GM10266 (cell line): ENCODE measurements around the gene NLRC3.

ENCODE experiments used
- DNase-seq: peaks from one replicate; pipeline ENCODE4 v3.0.0; 2012; ENCODE audit errors: extremely low spot score
- TF ChIP-seq, protein P1 (sequence below): IDR thresholded peaks from 2 replicates; pipeline ENCODE4 v1.5.1; 2012; ENCODE audit warnings: mild to moderate bottlenecking, low read depth; ENCODE audit not compliant: control insufficient read depth, insufficient read depth; ENCODE audit errors: missing control alignments

NLRC3 gene

DNA sequence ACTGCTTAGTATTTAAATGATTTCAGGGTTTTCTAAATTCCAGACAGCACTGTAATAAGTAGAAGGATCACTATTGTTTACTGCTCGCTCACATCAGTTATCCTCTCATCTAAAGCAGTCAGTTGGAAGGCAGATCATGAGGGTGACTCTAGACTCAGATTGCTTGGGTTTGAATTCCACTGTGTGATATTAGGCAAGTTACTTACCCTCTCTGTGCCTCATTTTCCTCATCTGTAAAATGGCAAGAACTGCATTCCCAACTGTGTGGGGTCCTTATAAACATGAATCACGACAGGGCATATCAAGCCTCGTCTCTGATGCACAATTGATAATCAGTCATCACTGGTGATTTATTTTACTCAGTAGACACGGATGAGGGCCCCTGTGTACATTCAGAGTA, 61.3 kb downstream of the NLRC3 start:
- TF ChIP-seq, protein P1, sequence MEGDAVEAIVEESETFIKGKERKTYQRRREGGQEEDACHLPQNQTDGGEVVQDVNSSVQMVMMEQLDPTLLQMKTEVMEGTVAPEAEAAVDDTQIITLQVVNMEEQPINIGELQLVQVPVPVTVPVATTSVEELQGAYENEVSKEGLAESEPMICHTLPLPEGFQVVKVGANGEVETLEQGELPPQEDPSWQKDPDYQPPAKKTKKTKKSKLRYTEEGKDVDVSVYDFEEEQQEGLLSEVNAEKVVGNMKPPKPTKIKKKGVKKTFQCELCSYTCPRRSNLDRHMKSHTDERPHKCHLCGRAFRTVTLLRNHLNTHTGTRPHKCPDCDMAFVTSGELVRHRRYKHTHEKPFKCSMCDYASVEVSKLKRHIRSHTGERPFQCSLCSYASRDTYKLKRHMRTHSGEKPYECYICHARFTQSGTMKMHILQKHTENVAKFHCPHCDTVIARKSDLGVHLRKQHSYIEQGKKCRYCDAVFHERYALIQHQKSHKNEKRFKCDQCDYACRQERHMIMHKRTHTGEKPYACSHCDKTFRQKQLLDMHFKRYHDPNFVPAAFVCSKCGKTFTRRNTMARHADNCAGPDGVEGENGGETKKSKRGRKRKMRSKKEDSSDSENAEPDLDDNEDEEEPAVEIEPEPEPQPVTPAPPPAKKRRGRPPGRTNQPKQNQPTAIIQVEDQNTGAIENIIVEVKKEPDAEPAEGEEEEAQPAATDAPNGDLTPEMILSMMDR = no peak

DNA sequence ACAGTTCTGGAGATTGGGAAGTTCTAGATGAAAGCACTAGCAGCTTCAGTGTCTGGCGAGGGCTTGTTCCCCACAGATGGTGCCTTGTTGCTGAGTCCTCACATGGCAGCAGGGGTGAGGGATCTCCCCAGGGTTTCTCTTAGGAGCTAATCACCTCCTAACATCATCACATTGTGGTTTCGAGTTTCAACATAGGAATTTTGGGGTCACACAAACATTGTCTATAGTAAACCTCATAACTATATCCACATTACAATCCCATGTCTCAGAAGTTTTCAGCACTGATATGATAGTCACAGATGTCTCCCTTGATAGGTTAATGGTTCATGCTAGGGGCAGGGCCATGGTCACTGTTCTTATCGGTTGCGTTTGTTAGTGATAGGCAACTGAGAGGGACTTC, 62.6 kb downstream of the NLRC3 start:
- DNase-seq = no peak
- TF ChIP-seq, protein P1 = no peak

More for the DNA sequence above, 61.3 kb downstream of the NLRC3 start:
- no peak for DNase-seq

DNA sequence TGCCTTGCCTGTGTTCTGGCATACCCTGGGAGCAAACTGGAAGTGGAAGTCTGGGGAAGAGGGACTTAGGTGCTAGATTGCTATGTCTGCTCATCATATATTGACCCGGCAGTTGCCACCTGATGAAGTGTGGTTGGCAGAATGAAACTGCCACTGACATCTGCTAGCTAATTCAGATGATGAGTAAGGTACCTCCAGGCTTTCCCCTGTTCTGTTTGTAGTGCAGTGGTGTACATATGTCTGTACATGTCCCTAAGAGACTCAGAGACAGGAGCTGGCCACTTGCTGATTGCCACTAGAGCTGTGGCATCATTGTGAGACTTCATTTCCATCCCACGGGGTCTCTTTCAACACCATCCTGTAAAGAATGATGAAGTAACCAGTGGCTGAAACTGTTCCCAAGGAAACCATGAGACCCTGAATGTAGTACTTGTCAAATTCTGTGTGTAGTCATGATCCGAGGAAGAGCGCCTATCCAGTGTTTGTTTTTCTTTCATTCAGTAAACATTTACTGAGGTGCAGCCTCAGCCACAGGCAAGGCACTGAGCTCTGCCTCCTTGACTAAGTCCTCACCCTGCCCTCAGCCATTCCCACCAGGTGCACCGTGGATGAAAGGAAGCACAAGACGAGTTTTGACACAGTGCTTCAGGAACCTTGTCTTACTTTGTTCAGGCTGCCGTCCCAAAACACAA, 63.2 kb downstream of the NLRC3 start:
- TF ChIP-seq, protein P1 = no peak
- DNase-seq = no peak

DNA sequence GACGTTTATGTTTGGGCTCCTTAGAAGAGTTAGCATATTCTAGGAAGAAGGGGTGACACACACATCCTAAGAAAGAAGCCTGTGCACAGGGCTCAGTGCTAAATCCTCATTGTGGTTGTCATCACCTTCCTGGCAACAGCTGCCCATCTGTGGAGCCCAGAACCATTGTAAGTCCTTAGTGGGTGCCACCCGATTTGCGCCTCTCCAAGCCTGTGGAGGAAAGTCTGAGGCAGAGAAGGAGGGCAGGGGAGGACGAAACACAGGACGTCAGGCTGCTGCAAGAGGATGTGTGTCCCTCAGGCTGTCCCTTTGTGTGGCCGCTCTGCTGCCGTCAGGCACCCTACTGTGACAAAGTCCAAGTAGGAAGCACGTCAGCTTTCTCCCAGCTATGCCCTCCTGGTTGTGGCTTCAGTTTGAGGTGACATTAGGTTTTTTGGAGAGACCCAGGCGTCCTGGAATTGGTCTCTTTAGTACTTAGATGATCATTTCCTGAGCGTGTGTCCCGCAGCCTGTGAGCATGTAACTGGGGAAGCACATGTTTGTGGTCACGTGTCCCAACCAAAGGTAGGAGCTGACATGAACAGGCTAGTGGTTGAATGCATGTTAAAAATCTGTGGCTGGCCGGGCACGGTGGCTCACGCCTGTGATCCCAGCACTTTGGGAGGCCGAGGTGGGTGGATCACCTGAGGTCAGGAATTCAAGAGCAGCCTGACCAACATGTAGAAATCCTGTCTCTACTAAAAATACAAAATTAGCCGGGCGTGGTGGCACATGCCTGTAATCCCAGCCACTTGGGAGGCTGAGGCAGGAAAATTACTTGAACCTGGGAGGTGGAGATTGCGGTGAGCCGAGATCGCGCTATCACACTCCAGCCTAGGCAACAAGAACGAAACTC, 65.7 kb downstream of the NLRC3 start:
- TF ChIP-seq, protein P1 = no peak
- DNase-seq = no peak

DNA sequence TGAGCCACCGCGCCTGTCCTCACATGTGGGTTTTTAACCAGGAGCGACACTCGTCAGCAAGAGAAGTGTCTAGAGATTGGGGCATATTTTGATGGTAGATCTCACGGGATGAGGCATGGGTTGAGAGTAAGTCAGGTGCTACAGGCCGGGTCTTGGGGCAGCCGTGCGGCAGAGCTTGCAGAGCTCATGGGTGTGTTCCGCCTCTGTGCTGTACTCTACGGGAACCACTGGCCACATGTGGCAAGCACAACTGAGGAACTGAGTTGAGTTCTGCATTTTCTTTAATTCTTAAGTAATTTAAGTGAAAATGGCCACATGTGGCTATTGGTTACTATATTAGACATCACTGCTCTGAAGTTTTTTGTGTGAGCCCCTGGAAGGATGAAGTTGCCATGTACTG, 66.8 kb downstream of the NLRC3 start:
- DNase-seq = no peak
- TF ChIP-seq, protein P1 = no peak

DNA sequence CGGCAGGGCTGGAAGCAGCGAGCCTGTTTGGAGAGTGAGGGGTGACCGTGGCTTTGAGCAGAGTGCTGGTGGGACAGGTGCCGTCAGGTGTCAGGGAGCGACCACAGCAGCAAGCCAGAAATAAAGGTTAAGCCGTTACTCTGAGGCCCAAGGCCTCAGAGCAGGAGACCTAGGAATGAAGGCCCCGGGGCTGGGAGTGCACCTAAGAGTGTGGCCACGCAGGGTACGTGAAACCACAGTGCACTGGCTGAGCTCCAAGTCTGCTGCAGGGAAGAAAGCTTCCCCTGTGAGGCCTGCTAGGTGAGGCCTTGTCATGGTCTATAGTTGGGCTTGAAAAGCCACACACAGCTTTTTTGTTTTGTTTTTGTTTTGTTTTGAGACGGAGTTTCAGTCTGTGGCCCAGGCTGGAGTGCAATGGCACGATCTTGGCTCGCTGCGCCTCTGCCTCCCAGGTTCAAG, 67.7 kb downstream of the NLRC3 start:
- TF ChIP-seq, protein P1 = no peak
- DNase-seq = peak; percentile 71

DNA sequence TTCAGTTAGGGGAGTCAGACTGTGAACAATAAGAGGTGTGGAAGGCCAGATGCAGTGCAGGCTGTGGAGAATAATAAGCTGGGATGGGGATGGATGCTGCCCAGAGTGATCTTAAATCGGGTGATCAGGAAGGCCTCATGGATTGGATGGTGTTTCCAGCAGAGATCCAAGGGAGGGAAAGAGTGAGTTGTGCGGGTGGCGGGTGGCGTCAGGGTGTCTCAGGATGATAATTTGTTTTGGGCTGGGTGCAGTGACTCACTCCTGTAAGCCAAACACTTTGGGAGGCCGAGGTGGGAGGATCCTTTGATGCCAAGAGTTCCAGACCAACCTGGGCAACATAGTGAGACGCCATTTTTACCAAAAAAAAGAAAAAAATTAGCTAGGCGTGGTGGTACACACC, 68.5 kb downstream of the NLRC3 start:
- TF ChIP-seq, protein P1 = no peak
- DNase-seq = no peak
